HG03064 (cell line): ENCODE data around the gene PLXNC1.
A peak's percentile ranks its signal among the peaks of the same experiment; 100 is the strongest.

ENCODE experiments used
- ATAC-seq: cut with Tn5 transposase; IDR thresholded peaks from one replicate; pipeline ENCODE4 v1.9.1; 2021; ENCODE audit warnings: low read depth; ENCODE audit not compliant: unreplicated experiment

PLXNC1 gene

DNA sequence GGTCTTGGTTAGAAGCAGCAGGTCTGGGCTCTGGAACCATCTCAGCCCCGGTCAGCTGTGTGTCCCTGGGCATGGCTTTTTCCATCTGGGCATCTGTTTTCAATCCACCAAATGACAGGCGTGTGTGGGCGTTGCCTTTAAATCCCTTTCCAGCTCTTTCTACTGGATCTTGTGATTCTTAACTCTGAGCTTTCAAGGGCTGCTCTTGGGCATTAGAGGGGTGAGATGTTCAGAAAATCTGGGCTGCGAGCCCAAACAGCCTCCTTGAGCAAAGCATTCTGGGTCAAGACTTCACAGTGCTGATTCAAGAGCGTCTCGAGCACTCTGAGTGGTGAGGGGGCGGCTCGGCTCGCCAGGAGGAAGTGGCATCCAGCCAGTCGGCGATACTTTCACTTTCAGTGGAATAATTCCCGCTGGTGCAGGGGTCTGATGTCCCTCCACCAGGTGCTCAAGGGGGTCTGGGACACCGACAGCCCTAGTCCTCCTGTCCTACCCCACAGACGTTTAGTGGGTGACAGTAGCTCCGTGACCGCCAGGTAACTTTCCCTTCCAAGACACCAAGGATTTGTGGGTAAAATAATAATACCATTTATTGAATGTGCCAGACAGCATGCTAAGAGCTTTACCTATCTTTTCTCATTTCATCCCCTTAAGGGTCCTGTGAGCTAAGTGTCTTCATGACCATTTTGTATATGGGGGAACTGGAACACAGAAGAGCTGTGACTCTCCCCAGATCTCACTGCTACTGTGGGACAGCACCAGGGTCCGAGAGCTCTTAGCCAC, 114.0 kb downstream of the PLXNC1 start:
- ATAC-seq, result peak; percentile 51

DNA sequence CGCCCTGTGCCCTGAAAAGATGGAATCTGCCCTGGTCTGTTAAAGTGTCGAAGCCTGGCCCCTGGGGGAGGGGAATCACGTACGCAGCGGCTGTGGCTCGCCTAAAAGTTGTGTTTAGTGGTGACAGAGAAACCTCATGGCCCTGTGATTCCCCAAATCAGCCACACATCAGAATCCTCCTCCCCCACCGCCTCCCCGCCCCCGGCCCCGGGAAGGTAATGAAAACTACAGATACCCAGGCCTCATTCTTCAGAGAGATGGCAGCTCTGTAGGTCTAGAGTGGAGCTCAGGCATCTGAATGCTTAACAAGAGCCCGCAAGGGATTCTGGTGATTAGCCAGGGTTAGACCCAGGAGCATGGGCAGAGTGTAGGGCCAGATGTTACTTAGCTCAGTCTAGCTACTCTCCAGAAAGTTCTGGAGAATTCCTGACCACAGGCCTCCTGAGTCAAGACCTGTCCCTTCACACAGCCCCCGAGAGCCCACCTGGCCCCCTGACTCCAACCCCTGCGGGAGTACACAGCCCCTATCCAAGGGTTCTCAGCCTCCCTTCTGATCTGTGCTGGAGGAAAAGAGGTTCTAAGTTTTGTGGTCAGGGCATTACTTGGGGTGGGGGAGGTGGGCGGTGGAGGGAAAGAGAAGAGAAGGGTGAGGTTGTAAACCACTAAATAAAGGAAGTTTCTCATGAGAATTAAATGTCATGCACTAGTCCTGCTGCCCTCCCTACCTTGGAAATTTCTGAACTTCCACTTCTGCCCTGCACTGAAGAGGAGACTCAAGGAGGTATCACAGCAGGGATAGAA, 114.8 kb downstream of the PLXNC1 start:
- ATAC-seq, result peak; percentile 33

DNA sequence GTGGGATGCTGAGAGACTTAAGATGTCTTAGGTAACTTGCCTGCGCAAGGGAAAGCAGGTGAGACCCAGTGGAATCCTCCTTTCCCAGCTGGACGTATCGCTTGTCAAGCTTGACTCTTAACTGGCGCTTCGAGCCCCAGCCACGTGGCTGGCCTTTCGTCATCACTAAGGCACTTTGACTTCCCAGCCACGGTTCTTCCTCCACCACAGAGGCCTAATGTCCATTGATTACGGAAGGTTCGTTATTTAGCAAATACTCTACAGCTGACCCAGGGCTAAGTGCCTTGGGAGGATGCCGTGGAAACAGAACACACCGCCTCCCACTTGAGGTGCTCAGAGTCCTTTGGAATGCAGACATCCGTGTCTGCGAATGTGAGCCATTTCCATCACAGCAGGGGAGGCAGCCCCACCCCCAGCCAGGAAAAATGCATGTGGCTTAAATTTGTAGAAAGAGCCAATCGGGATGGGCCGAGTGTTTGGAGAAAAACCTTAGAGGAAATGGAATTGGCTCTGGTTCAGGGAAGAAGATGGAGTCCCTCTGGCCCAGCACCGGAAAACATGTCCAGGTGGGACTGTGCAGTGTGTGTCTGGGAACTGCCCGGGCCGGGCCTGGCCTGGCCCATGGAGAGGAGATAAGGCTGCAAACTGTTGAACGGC, 115.7 kb downstream of the PLXNC1 start:
- no peak for ATAC-seq

DNA sequence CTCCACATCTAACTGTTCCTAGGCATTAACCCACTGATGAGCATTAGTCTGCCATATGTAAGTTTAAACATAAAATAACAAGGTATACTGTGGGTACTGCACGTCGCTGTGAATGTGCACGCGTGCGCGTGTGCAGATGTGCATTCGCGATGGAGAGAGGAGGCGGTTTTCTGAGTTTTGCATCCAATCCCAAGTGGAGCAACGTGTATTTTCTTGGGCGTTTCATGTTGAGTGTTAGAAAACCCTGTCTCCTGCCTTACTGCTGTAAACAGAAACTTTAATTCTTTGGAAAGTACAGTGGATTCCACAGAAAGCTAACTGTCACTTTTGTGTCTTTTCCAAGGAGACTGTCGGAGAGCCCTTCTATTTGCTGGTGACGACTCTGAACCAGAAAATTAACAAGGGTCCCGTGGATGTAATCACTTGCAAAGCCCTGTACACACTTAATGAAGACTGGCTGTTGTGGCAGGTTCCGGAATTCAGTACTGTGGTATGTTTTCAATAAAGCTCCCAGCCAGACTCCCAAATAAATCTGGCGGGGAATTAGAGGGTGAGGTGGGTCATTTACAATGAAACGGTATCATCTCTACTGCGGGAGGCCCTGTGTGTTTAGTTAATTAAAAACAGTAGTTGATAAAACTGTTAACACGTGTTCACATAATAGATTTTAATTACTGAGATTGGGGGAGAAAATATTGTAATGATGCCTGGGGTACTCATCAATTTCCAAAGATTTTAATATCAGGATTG, 116.5 kb downstream of the PLXNC1 start:
- no peak for ATAC-seq

DNA sequence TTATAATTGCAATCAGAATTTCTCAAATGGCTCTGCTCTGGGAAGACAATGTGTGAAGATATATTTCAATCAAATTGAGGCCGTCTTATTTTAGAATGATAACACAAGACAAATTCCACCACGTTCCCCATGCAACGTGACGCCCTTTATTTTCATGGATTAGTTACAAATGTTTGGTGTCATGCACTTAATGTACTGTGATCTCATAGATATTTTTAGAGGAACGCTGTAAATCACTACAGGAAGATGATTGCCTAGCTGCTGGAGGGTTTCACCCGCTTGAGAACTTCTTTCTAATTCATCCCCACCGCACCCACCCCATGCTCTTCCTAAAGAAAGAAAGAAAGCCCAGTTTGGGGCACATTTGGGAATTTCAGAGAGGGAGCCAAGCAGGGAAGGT, 117.2 kb downstream of the PLXNC1 start:
- ATAC-seq, result no peak

DNA sequence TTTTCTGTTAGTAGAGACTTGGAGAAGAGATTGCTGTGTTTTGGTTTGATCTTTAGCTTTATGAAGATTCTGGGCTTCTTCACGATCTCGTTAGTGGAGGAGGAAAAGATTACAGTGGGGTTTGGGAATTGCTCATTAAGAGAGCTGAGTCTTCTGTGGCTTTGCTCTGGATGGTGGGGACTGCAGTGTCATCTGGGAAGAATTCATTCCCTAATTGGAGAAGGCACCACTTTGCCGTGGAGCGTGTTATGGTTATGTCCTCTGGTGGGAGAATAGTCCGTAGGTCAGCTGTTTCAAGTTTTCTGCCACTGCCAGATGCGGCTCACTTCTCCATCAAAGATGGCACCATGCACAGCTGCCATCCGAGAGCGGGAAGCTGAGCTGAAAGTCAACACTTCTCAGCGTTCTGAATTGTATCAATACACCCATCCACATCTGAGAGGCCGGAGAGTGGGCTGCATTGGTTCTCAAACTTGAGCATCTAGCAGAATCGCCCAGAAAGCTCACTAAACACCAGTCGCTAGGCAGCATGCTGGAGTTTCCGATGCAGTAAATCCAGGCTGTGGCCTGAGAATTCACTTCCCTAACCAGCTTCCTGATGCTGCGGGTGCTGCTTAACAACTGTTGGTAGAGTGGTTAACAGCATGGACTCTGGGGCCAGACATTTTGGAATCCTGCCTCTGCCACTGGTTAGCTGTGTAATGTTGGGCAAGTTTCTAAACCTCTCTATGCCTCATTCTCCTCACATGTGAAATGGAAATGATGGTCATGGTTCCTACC, 117.8 kb downstream of the PLXNC1 start:
- ATAC-seq, result no peak

DNA sequence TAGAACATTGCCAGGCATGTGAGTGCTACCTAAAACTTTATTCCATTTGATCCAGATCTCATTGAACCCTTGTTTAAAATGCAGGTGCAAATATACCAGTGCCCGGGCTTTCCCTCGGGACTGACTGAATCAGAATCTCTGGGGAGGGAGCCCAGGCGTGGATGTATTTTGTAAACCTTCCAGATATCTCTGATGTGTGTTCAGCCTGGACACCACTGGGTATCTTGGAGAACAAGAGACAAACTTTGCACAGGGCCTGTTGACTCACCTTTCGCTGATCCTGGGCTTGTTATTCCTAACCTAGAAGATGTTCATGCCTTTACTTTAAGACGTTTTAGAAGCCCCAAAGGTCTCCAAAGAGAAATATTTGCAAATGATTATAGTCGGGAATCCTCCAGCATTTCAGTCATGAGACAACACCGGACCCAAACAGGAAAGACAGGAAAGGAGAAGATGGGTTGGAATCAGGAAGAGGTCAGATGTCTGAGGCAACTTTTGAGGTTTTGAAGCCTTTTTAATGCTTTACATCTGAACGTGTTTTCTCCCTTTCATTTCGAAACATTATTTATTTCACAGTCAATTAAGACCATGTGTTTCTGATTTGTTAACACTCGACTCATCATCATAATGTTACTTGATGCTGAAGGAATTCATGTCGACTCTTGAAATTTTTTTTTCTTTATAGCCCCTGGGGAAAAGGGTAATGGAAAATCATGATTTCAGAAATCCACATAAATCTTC, 118.6 kb downstream of the PLXNC1 start:
- ATAC-seq, result no peak

DNA sequence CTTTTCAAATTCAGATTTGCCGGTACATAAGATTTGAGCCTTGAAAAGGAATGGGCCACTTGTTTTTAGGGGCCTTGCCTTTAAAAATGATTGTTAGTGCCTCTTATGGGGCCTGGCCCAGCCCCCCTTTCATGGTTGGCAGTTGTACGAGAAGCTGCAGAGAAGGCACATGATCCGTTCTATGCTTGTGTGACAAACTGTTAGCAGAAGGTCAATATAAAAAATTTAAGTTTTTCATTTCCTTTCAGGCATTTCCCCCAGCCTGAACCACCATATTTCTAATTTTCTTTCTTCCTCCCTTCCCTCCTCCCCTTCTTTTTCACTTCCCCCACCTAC, 119.1 kb downstream of the PLXNC1 start:
- no peak for ATAC-seq

DNA sequence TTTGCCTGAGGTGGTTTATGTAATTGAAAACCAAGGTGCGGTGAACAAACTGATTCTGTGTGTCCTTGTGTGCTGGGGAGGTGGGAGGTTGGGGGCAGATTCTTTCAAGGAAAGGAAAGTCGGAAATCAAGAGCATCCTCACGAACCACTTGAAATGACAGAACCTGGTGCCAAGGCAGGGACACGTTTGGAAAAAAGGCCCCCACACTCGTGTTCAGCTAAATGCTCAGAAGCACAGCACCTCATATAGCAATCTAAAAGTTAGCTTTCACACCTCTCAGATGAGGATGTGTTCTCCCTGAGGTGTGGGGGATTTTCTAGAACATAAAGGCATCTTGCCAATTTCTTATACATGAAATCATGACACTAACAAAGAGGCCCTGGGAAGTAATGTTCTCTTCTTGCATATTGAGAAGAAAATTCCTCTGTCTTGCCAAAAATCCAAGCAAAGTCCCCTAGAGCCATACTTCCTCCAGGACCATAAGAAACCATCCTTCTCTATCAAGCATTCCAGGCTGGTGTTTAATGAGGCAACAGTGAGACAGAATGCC, 119.6 kb downstream of the PLXNC1 start:
- ATAC-seq, result no peak

DNA sequence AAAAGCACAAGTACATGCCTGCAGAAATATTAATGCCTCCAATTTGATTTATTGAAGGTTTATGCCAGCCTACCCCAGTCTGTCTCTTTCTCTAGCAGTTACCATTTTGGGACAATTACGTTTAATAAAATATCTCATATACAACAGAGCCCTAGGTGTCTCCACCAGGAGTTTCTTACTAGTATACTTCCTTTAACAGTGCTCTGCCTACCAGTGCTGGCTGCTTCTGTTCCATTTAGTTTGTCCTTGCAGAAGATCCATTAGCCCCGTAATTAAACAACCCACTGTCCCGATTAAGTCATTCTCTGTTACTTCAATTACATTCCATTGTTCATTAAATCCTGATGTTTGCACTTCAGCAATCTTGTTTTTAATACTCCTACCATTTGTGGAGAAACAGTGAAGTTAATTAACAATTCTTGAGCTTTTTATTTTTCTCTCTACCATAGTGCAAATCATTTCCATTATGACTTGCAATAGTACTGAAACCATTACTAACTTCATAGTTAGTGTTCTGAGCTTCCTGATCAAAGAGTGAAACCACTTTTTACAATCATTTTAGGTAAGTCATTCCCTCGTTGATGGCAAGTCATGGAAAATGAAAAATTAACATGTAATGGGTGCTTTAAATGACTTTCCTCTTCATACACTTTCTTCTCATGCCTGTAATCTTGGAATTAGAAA, 121.1 kb downstream of the PLXNC1 start:
- ATAC-seq, result peak; percentile 38

DNA sequence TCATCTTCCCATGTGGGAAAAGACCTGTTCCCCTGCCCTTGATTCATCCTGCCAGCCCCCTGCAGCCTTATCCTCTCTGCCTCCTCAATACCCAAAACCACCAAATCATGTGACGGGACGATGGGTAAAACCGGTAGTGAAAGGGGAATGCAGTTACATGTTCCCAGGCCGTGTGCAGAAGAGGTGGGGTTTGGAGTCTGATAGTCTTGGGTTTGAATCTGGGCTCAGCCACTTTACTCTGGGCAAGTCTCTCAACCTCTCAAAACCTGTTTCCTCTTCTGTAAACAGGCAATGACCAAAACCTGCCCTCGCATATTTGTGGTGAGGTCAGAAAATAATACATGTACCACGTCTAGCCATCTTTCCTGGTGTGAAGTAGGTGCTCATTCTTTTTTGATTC, 123.0 kb downstream of the PLXNC1 start:
- ATAC-seq, result no peak

DNA sequence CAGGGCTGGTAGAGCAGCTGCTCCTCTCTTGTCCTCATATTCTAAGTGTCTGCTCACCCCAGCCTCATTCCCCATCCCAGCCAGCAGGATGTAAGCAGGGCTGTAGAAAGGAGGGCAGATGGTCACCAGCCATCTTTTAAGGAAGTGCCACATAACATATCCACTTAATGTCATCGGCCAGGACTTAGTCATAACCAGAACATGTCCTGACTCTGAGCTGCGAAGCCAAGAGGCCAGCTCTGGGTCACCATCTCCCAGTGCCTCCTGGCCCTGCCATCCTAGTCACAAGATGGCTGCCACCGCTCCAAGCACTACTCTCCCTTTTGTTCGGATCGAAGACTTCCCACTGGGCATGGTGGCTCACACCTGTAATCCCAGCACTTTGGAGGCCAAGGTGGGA, 123.9 kb downstream of the PLXNC1 start:
- ATAC-seq, result no peak

DNA sequence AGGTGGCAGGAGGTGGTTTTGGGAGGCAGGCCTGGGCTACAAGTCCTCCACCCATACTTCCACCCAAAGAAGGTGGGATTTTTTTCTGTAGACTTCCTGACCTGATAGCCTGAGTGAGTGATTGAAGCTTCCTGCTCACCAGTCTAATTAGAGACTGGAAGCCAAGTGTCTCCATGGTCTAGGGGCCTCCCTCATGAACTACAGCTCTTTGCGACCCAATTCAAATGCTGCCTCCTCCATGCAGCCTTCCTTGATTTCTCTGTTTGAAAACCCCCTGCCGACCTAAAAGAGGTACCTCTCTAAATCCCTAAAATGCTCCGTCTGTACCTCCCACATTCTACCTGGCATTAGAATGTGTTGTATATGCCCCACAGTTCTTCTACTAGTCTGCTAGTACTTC, 124.9 kb downstream of the PLXNC1 start:
- ATAC-seq, result no peak

DNA sequence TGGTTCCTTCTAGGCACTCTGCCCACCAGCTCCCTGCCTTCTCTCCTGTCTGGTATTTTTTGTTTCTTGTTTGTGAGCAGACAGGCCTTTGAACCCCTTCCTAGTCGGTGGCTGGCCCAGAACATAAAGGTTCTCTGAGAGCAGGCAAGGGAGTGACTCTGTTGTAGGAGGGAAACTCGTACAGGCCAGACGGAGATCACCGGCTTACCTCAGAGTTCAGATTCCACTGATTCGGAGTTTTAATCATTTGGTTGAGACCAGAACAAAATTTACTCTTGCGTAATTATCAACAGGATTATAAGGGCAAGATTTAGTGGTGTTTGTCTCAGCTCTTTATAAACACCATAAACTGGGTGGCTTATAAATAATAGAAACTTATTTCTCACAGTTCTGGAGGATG, 128.3 kb downstream of the PLXNC1 start:
- no peak for ATAC-seq

DNA sequence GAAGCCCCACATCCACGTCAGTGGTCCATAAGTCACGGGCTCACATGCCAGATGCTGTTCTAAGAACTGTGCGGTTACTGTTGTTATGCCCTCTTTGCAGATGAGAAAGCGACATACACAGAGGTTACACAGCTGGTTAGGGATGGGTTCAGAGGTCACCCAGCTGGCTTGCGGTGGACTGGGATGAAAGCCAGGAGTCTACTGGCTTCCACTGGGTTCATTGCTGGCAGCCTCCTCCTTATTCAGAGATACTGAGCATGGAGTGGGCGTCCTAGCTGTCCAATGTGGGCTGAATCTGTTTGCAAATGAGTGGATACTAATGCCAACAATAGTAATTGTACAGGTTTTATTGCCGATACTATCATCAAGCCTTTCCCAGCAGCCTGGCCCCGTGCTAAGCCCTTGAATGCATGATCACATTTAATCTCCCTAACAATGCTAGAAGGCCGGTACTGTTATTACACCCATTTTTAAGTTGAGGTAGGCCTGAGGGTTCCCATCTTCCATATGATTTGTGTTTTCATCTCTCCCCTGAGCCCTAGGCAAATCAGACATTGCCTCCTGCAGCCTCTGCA, 129.1 kb downstream of the PLXNC1 start:
- no peak for ATAC-seq

DNA sequence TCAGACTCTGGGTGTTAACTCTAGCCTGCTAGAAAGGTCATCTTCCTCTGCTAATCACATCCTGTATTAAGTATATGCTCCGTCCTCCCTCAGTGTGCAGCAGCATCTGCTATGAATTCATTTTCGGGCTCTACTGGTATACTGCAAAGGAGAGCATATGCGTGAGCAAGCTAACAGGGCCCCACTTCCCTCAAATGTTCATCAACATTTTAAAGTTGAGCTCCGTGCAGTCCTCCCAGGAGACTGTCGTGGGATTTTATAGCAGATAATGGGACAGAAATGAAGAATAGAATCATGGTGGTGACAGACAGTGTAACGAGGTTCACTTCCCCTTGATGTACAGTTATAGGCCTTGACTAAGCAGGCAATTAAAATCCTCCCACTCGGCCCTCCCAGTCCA, 131.7 kb downstream of the PLXNC1 start:
- no peak for ATAC-seq

DNA sequence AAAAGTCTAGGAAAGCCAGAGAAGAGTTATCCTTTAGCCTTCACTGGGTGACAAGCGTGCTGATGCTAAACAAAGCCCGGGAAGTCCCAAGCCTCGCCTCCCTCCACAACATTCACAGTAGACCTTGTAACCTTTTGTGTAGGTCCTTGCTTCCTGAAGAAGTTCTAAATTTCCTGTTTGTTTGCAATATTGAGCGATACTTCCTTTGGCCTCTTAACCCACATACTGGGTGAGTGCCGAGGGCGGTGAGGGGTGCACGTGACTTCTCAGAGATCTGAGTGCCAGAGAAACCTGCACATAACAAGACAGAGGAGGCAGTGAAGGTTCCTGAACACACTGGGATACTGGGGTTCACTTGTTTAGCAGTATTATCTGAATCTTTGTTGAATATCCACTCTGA, 134.3 kb downstream of the PLXNC1 start:
- no peak for ATAC-seq

DNA sequence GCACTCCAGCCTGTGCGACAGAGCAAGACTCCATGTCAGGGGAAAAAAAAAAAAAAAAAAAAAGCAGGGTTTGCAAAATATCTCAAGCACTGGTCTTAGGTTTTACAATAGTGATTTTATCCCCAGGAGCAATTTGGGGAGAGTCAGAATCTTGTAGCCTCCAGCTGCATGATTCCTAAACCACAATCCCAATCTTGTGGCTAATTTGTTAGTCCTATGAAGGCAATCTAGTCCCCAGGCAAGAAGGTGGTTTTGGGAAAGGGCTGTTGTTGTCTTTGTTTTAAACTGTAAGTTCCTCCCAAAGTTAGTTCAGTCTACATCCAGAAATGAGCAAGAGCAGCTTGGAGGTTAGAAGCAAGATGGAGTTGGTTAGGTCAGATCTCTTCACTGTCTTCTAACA, 135.7 kb downstream of the PLXNC1 start:
- no peak for ATAC-seq
